ENCODE data around the gene ARFGEF3. TPM values are rescaled to one million over a fixed set of nuclear protein-coding genes. Genes with fewer than 3 reads are reported as not detected.

Gene ARFGEF3
- total RNA-seq, 1 experiment from 2014 or later, result 0.62 TPM

GRCh38 chr6:138382498-138383265, 220.9 kb downstream of the ARFGEF3 start:
- no peak for DNase-seq (ENCODE audit: extremely low read depth, low read depth)

GRCh38 chr6:138383776-138384175, 222.0 kb downstream of the ARFGEF3 start:
- DNase-seq (ENCODE audit: extremely low read depth, low read depth), result no peak

- DNase-seq (ENCODE audit: extremely low read depth, low read depth), result no peak
Measured at GRCh38 chr6:138386897-138387296, 225.2 kb downstream of the ARFGEF3 start.

DNA sequence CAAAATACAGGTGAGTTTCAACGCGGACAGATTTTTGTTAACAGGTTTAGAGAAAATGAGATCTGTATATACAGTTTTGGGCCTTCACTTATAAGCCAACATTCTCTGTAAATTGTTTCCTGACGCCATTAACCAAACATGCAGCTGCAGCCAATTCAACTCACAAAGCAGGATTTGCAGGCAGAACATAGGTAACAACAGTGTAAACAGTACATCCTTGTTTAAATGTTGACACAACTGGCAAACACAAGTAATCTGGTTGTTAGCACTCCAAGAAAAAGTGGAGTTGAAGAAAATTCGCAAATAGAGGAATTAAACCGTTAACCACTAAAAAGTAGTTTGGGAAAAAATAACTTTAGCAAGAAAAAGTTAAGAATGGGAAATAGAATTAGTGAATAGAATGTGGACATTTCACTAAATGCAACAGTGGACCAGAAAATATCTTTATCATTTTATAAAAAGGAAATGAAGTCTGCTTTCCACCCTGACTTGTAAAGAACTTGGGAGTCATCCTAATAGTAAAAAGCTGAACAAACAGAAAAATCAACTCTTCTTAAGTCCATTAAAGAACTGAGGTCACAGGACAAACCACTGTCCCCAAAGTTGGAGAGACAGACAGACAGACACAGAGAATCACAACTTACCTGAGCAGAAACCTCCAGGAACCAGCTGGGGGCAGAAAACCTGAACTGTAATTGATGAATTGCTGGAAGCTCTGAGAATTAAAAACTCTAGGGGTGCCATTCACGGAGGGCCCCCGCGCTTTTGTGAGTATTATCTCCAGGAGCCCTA, 226.0 kb downstream of the ARFGEF3 start:
- DNase-seq (ENCODE audit: extremely low read depth, low read depth), result no peak

DNA sequence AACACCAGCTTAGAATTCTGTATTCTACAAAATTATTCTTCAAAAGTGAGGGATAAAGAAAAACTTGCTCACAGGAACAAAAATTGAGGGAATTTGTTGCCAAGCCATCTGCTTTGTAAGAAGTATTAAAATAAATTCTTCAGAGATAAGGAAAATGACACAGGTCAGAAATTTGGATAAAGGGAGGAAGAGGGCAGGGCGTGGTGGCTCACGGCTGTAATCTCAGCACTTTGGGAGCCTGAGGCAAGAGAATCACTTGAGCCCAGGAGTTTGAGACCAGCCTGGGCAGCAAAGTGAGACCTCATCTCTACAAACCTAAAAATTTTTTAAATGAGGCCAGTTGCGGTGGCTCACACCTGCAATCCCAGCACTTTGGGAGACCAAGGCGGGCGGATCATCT, 227.8 kb downstream of the ARFGEF3 start:
- no peak for DNase-seq (ENCODE audit: extremely low read depth, low read depth)

Small RNA genes within 50 kb of the gene (small RNA-seq; reads per million reads assigned to genes)
- 0 reads per million in 2 experiments for gene AL031003.1

Other genes with a start within 250 kb of the ARFGEF3 start
- 87.1 and 90.5 TPM in 2 replicates for gene PERP, start 54.5 kb upstream of the ARFGEF3 start, total RNA-seq (2014; rRNA removed; shearing (Covaris generic))
- gene PBOV1, start 56.6 kb downstream of the ARFGEF3 start, total RNA-seq (2014; rRNA removed; shearing (Covaris generic)), result not detected in 2 replicates
- not detected in 2 replicates for gene SMIM28, start 216.0 kb downstream of the ARFGEF3 start, total RNA-seq (2014; rRNA removed; shearing (Covaris generic))
- gene HEBP2, start 242.3 kb downstream of the ARFGEF3 start, total RNA-seq (2014; rRNA removed; shearing (Covaris generic)), result 31.6 and 42.7 TPM in 2 replicates

Data from NCI-H460 (cell line).